NCI-H510A (cell line): ENCODE measurements around the gene SSBP3.
A peak's percentile ranks its signal among the peaks of the same experiment; 100 is the strongest.

Source experiments
- DNase-seq: peaks from one replicate; lab custom pipeline; 2025; lab: John Stamatoyannopoulos, UW

SSBP3 gene

DNA sequence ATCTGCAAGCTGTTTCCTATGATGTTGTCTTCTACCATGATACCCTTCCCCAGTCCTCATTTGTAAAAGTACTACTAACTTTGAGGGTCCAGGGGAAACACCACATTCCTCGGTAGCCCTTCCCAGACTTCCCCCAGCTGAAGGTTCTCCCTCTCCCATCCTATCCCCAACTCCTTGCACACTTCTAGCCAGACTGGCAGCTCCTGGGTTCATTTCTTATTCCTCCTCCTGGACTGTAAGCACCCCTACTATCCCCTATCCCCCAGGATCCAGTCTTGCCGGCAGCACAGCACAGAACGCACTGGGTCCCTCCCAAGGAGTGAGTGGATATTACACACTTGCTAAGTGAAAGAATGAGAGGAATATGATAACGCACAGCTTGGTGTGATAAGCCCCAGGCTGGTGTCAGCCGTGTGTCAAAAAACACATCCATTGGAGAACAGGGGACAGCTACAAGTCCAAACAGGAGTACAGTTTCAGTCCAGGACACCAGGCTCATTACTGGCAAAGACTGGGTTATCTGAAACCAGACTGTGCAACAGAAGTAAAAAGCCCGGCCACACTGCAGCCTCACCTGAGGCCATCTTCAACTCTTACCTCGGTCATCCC is 100.2 kb downstream of the SSBP3 start:
- no peak for DNase-seq

DNA sequence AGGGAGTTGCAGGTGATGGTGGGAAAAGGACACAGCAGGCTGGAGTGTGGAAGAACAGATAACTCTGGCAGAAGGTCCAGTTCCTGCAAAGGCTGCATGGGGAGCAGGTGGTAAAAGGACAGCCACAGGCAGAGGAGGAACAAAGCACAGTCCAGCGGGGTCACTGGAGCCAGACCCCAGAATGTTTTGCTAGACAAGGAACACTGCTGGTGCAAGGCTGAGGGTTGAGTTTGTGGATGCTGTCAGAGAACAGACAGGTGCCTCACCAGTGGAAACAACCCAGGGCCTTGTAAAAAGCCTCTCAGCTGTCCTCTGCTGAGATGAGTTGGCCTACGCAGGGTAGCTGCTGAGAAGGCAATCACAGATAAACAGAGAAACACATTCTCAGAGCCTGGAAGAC is 101.7 kb downstream of the SSBP3 start:
- no peak for DNase-seq

DNA sequence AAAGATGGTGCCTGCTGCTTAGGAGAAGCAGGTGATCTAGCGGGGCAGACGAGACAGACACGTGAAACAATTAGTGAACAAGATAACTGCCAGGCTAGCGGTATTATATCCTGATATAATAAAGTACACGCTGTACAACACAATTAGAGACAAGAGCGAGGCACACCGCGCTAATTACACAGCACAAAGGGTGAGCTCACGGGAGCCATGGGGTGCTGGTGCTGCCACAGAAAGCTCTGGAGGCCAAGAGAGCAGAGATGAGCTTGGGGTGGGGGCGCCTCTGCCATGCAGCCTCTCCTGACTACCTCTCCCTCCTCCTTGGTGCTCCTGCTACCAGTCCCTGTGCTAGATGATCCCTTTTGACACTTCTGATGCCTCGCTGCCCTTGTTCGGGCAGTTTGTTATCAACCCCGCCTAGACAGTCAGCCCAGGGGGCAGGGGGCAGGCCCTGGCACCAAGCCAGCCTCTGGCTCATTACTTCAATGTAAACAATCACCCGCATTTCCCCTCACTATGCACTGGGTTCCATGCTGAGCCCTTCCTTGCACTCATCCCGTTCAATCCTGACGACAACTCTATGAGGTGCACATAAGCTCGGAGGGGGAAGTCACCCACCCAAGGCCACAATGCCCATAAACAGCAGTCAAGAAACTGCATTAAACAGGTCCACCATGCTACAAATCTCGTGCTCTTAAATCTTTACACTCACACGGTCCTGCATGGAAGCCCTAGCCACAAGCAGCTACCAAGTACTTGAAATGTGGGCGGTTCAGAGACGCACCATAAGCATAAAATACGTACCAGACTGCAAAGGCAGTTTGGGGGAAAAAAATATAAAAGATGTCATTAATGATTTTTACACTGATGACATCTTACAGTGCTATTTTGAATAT is 103.0 kb downstream of the SSBP3 start:
- DNase-seq: peak; percentile 83

DNA sequence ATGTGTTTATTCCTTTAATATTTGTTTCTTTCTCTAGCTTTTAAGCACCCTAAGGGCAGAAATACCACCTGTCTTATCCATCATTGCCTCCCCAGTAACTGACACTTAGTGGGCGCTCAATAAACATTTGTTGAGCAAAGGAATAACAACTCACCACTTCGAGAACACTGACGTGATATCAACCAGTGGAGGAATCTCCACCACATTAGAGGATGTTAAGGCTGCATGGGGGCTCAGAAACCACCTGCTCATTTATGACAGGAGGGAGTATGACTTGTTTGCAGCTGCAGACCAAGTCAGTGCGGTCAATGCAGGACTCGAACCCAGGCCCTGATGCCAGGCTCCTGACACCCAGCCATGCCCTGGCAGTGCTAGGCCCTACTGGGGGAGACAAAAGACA is 103.6 kb downstream of the SSBP3 start:
- DNase-seq: no peak

DNA sequence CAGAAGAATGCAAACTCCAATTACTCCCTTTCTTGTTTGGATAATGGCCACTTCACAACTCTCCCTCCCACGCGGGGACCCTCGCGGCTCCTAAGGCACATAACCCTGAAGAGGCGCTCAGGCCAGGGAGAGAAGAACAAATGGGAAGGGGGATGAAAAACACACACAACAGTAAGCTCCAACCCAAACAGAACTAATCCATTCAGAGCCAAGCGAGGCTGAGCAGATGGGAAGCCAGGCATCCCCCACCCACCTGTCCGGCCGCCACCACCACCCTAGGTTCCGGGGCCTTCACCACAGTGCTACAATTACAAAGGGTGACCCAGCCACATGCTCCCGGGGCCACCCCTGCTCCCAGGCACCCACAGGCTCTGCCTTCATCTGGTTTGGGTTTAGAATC is 104.7 kb downstream of the SSBP3 start:
- DNase-seq: no peak

DNA sequence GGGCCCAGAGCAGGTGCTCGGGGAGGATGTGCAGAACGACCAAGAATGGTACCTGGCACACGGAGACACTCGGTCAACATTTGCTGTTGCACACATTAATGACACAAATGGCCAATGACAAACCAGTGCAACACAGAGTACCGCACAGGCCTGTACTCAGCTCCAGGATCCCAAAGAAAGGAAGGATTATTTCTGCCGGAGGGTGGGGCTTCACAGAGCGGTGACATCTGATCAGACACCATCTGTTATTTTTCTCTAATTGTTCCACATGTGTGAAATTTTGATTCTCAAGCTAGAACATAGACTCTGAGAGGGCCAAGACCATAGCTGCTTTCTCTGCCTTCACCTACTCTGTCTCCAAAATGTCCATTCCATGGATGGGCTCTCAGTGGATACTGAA is 105.8 kb downstream of the SSBP3 start:
- DNase-seq: no peak

DNA sequence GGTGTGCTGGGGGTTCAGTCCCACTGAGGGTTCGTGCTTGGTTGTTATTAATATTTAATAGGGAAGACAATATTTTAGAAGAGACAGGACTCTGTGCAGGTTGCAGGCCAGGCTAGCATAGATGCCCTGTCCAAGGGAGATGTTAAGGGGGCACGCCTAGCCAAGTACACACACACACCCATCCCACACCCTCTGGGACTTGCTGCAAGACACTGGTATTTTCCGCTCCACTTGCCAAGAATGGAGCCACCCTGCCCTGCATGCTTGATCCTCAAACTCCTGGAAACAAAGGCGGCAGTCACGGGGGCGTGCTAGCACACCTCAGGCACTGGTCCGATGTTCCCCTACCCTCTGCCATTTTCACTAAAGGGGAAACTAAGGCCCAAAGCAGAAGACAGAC is 107.2 kb downstream of the SSBP3 start:
- DNase-seq: no peak

DNA sequence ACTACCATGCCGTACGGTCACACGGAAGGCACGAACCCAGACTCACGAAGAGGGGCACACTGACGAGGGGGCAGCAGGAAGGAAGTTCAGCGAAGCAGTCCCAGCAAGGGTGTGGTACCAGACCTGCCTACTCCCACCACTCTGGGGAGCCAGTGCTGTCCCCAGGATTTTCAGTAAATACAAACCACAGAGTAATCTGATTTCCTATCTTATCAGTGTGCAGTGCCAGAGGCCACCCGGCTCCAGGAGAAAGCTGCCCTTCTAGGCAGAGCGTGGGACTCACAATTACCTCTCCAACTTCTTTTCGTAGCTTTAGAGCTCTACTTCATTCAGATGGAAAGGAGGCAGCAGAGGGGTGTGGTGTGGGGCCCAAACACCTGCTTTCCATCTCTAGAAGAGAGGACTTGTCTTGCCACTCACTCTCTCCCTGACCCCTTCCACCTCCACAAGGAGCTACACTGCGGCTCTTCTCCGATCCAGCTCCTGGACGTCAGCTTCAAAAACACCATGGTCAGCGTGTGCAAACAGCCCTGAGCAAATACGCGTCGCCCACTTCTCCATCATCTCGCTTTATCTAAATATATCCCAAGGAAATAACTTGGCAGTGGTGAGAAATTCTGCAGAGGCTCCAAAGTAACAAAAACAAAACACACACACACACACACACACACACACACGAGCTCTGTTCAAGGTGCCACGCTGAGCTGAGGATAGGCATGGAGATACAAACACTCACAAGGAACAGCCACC is 107.7 kb downstream of the SSBP3 start:
- no peak for DNase-seq

DNA sequence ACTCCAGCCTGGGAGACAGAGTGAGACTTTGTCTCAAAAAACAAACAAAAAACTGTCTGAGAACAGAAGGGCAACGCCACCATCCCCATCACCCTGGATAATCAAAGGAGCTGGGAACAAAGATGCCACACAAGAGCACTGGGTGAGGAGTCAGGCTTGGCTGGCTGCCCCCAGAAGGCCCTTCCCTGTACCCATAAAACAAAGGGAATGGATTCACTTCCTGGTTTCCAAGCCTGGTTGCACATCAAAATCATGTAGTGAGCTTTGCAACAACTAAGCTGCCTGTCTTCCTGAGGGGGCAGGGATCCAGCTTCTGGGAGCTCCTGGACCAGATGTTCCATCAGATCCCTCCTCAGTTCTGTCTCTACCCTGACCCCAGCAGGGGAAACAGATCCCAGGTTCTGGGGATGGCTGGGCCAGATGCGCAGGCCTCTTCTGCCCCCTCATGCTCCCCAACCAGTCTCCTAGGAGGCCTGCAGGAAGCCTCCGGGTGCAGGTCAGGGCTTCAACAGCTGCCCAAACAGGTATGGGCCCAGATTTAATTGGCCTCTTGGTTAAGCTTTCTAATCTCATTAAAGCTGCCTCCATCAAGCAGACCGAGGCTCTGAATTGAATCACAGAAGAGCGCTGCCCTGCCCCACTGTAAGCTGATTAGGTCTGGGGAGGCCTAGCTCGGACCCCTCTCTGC is 108.5 kb downstream of the SSBP3 start:
- no peak for DNase-seq

DNA sequence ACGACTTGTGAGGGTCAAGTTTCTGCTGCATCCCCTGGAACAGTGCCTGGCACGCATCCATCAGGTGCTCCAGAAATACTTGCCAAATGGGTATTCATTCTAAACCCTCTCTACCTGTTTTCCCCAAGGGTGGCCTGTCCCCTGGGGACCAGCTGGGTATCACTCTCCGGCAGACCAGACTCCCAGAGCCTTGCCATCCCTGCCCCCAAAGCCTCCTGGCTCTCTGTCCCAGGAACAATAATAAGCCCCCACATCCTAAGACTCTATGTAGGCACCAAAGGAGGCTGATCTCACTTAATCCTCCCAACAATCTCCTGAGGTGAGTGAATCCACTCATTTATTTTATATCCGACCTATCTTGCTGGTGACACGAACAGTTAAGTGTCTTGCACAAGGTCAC is 109.5 kb downstream of the SSBP3 start:
- DNase-seq: no peak

DNA sequence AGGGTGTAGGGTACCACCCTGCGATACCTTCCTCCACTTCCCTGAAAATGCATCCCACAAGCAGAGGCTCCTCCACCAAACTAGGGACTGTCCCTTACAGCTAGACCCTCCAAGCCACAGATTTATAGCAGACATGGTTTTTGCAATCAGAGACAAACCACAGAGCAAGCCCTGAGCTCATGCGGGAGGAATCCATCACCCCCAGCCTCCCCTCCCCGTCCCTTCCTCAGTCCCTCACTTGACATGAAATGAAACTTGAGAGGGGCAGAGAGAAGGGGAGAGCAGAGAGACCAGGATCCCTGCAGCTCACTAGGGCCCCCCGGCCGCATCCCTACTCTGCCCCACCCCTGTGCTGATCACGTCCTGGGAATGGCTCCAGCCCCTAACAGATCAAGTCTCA is 111.3 kb downstream of the SSBP3 start:
- no peak for DNase-seq

DNA sequence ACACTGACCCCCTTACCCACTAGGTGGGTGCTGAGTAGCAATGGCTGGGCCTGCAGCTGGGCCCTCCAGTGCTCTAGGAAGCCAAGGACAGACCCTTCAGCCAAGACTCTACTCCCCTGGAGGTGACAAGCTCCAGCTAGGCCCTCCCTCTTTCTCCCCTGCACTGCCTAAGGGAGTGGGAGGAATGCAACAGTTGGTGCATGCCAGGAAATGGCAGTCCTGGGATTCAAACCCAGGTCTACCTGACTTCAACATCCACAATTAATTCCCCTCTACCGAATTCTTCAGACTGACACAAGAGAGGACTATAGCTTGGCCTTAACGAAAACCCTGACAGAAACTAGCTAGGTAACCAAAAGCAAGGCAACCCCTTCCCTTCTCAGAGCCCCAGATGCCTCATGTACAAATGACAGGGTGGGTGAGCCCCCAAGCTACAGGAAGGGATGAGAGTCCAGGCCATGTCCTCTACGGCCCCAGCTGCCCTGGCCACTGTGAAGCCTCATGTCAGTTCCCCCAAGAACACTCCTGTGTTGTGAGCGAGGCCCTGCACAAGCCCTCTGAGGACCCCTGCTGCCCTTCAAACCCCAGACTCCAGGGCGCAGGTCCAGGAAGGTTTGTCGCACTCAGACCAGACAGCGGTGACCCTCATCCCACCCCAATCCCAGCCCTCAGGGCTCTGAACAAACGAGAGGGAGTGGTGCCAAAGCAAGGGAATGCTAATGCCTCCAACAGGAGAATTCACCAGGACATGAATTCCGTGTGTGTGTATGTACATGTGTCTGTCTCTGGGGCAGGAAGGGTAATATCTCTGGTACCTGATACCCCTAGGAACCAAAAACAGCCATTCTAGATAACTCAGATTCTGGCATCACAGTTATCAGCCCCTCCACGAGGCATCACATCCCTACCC is 113.9 kb downstream of the SSBP3 start:
- no peak for DNase-seq

DNA sequence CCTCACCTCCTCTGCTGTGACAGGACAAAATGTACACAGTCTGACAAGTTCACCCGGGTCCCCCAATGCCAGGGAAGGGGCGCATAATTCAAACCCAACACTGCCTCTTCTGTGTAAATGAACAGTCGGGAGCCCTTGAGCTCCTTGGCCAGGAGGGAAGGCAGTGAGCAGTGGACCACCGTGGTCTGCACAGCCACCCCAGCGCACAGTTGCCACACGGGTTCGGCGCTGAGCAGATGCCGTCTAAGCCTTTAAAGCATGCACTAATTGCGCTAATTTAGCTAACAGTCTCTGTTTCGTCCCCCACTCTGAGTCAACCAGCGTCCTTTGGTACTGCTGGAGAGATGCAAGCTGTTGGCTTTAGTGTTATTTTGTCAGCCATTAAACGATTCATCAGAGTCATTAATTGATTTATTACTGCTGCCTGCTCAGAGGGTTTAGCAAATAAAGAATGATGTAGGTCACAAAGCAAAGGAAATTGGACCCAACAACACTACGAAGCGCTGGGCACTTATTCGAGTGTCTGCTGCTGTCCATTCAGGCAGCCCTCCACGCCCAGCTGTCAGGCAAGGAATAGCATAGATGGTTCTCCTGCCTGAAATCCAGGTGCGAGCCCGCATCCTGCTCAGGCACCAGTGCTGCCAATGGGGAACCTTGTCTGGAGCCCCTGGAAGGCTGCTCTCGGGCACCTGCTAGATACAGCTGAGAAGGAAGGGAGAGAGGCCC is 114.8 kb downstream of the SSBP3 start:
- peak; percentile 68 for DNase-seq

DNA sequence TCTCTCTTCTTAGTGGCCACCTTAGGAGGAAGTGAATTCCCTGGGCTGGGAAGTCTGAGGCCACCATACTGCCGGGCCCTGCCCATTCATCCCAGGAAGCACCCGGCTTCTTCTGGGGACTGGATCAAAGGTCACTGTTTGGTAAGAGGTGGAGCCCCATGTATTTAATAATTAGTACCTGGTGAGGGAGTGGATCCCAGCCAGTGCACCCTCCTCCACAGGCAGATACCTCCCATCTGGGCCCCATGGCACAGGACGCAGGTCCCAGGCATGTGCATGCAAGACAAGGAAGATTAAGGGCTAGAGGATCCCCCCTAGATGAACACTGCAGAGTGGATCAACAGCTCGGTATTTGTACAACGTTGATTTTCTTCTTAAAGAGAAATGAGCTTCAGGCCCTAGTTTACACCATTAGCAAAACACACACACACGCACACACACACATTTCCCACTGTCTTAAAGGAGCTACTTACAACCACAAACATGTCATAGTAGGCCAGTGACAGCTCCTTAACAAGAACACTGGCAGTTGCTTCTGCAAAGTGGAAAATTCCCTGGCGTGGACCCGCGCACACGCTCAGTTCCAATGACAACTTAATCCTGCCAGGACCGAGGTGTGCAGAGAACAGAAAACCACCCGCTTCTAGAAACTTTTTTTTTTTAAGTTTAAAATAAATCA is 115.5 kb downstream of the SSBP3 start:
- DNase-seq: no peak

DNA sequence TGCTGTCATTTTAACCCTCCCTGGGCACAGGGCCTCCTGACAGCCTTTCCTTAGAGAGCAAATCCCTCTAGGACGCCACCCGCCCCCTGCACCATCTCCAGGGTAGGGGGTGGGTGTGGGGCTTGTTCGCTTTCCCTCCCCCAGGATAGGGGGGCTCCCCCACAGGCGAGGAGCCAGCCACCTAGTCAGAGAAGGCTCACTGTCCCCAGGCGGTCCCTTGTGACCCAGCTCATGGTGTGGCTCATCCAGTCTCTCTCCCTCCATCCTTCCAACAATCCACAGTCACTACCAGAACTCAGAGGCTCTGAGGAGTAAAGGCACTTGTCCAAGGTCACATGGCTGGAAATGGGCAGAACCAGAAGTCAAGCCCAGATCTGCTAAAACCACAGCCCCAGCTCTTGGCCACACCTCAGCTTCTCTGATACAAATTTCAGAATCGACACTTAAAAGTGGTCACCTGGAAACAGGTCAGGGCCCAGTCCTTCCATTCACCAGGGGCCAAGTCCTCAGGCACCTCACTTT is 116.4 kb downstream of the SSBP3 start:
- DNase-seq: no peak

DNA sequence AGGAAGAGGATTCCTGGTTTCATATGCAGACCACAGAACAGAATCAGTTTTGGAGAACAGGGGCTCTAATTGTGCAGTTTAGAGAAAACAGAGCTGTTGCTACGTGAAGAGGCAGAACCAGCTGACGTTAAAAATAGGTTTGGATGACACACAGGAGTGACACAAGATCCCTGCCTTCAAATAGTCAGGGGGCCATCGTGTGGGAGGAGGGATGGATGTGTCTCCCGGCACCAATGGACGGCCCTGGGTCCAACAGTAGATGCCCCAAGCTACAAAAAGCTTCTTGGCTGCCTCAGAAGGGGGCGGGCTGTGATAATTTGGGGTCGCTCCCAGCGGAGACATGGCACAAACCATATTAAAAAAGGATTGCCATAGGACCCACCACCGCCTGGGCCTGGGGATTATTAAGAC is 118.4 kb downstream of the SSBP3 start:
- no peak for DNase-seq

DNA sequence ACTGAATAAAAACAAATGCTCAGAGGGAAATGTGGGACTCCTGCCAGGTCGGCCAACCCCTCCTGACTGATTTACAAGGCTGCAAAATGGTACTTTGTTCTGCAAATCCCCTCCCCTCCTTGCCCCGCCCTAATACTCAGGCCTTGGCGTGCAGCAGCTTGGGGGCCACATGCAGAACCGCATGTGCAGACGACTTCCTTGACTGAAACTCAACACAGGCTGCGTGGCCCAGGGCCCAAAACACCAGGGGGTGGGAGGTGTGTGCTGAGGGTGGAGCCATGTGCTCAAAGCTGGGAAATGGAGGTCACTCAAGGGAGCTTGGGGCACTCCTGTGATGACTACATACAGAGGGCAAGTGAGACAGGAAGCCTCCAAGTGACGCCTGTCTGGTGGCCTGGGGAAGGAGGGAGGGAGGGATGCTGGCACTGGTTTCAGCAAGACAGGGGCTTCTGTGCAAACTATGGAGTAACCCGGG is 119.0 kb downstream of the SSBP3 start:
- no peak for DNase-seq

DNA sequence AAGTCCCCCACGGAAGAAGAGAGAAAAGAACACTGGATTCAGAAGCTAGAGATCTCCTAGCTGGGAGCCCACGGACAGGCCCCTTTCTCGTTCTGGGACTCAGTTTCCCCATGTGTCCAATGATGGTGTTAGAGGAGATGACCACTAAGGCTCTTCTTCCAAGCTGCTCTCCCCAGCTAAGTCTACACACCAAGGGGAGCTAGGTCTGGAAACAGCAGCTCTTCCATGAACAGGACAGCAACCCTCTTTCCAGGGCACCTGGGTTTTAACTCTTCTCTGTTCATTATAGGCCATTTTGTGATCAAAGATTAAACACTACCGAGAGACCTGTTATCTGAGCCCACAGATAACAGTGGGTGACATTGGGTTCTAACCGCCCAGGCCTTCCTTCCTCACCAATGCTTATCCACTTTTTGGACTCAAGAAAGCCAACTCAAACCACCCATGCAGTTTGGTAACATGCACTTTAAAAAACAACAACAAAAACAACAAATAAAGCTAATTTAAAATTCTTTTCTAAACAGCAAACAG is 120.3 kb downstream of the SSBP3 start:
- DNase-seq: no peak

DNA sequence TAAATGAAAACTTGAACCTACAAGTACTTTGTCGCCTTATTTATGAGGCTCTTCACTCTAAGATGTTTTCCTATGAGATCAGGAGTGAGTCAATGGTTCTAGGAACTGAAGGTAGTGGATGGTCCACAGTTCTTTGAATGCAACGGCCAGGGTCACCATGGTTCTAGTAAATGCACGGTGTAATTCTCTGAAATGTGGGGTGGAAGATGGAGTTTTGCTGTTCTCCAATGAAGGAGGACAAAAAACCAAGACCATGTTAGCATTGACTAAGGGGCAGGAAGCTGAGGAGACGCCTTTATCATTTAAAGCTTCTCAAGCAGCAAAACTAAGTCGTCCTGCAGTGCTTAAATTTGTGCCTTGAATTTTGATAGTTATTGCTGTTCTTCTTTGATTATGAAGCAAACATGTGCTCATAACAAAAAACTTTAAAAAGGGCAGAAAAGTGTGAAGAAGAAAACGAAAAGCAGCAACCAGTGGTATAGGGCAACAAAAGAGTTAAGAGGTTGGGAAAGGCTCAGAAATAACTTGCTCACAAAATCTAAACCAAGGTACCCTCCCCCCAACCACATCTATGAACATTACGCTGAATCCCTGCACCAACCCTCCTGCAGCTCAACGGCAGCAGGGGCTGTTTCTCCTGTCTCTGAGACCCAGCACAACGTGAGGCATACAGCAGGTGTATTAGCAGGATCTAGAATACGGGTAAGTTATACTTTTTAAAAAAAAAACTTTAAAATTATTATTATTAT is 121.2 kb downstream of the SSBP3 start:
- DNase-seq: no peak
